ENCODE measurements around the gene EIF4G3.
"Not testable (repeated sequence)": the region's sequence is repeated elsewhere in the genome, so short reads cannot be mapped to it uniquely, and the experiment has no call there.

The EIF4G3 gene

GRCh38 chr1:21060523-21060922 is 116.2 kb downstream of the EIF4G3 start:
- peaks cover 1% of the 10 kb centered on the region for H3K36me3 Mint-ChIP-seq (ENCODE audit: low read depth)
- no peaks in the 10 kb centered on the region for H3K27me3 Mint-ChIP-seq (ENCODE audit: low read depth)
- no peak overlapping the region for H3K27ac Mint-ChIP-seq
- H3K4me3 Mint-ChIP-seq, result no peak overlapping the region
- no peak for TF ChIP-seq CTCF (IDR thresholded peaks at IDR 0.05; ENCODE audit: unreplicated experiment in 3 of 3)
- no peaks in the 10 kb centered on the region for H3K9me3 Mint-ChIP-seq
- H3K4me1 Mint-ChIP-seq, result peaks cover 4% of the 10 kb centered on the region

- no peak for TF ChIP-seq CTCF (IDR thresholded peaks at IDR 0.05; ENCODE audit: unreplicated experiment in 3 of 3)
- H3K27ac Mint-ChIP-seq, result peak overlapping the region in 1 of 3 experiments; percentile 33
- H3K36me3 Mint-ChIP-seq (ENCODE audit: low read depth), result peaks cover 11% of the 10 kb centered on the region
- no peaks in the 10 kb centered on the region for H3K27me3 Mint-ChIP-seq (ENCODE audit: low read depth)
- peaks cover 5% of the 10 kb centered on the region for H3K9me3 Mint-ChIP-seq
- H3K4me1 Mint-ChIP-seq, result peaks cover 4% of the 10 kb centered on the region
- no peak overlapping the region for H3K4me3 Mint-ChIP-seq
Observed at GRCh38 chr1:21059021-21059420, 117.7 kb downstream of the EIF4G3 start.

GRCh38 chr1:21058035-21058793 is 118.5 kb downstream of the EIF4G3 start:
- no peak overlapping the region for H3K4me3 Mint-ChIP-seq
- H3K36me3 Mint-ChIP-seq (ENCODE audit: low read depth), result peaks cover 11% of the 10 kb centered on the region
- H3K27me3 Mint-ChIP-seq (ENCODE audit: low read depth), result no peaks in the 10 kb centered on the region
- peaks cover 4% of the 10 kb centered on the region for H3K4me1 Mint-ChIP-seq
- peaks cover 5% of the 10 kb centered on the region for H3K9me3 Mint-ChIP-seq
- no peak for TF ChIP-seq CTCF (IDR thresholded peaks at IDR 0.05; ENCODE audit: unreplicated experiment in 3 of 3)
- no peak overlapping the region for H3K27ac Mint-ChIP-seq

GRCh38 chr1:21053189-21053928 is 123.3 kb downstream of the EIF4G3 start:
- H3K27me3 Mint-ChIP-seq (ENCODE audit: low read depth); H3K9me3 Mint-ChIP-seq; H3K27ac Mint-ChIP-seq; H3K4me3 Mint-ChIP-seq; H3K4me1 Mint-ChIP-seq: not testable (repeated sequence)
- H3K36me3 Mint-ChIP-seq (ENCODE audit: low read depth), result peaks cover 39% of the 10 kb centered on the region

- Mint-ChIP-seq H3K36me3 (ENCODE audit: low read depth) (peaks cover 39% of the 10 kb centered on the region), H3K9me3 (peaks cover 10% of the 10 kb centered on the region), H3K27me3 (ENCODE audit: low read depth) (no peaks in the 10 kb centered on the region), H3K4me1 (peaks cover 7% of the 10 kb centered on the region), H3K27ac (no peak overlapping the region), H3K4me3 (no peak overlapping the region)
- no peak for TF ChIP-seq CTCF (IDR thresholded peaks at IDR 0.05; ENCODE audit: unreplicated experiment in 3 of 3)
Observed at GRCh38 chr1:21052034-21052433, 124.7 kb downstream of the EIF4G3 start.

GRCh38 chr1:21051177-21051825 is 125.4 kb downstream of the EIF4G3 start:
- H3K4me3 Mint-ChIP-seq, result no peak overlapping the region
- H3K36me3 Mint-ChIP-seq (ENCODE audit: low read depth), result peaks cover 39% of the 10 kb centered on the region
- peaks cover 10% of the 10 kb centered on the region for H3K9me3 Mint-ChIP-seq

More at GRCh38 chr1:21051177-21051825, 125.4 kb downstream of the EIF4G3 start:
- no peak for TF ChIP-seq CTCF (IDR thresholded peaks at IDR 0.05; ENCODE audit: unreplicated experiment in 3 of 3)
- H3K4me1 Mint-ChIP-seq, result peaks cover 7% of the 10 kb centered on the region
- H3K27ac Mint-ChIP-seq, result no peak overlapping the region
- no peaks in the 10 kb centered on the region for H3K27me3 Mint-ChIP-seq (ENCODE audit: low read depth)

Measured in nephron (organoid).